ENCODE results near the gene RPUSD3.

DNA sequence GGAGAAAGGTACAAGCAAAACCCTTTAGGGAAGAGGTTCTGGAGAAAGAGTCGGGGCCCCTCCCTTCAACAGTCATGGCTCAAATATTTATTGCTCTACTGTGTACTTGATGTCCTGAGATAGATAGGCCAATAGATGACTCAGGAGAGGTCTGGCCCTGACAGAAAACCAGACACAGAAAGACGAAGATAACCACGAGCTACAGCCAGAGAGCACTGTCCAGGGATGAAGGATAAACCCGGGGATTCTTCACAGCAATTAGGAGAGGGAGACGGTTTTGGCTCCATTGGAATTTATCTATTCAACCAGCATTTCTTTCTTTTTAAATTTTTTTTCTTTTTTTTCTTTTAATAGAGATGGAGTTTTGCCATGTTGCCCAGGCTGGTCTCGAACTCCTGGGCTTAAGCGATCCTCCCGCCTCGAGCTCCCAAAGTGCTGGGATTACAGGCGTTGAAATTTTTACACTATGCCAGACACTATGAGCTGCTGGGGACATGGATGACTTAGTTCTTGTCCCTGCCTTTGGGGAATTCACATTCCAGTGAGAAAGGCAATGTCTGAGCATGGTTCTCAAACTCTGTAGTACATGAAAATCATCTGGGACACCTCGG, 40.9 kb upstream of the RPUSD3 start:
- TF ChIP-seq, protein P1, sequence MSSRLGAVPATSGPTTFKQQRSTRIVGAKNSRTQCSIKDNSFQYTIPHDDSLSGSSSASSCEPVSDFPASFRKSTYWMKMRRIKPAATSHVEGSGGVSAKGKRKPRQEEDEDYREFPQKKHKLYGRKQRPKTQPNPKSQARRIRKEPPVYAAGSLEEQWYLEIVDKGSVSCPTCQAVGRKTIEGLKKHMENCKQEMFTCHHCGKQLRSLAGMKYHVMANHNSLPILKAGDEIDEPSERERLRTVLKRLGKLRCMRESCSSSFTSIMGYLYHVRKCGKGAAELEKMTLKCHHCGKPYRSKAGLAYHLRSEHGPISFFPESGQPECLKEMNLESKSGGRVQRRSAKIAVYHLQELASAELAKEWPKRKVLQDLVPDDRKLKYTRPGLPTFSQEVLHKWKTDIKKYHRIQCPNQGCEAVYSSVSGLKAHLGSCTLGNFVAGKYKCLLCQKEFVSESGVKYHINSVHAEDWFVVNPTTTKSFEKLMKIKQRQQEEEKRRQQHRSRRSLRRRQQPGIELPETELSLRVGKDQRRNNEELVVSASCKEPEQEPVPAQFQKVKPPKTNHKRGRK (tag; IDR thresholded peaks at IDR 0.05): no peak
- TF ChIP-seq, protein P2, sequence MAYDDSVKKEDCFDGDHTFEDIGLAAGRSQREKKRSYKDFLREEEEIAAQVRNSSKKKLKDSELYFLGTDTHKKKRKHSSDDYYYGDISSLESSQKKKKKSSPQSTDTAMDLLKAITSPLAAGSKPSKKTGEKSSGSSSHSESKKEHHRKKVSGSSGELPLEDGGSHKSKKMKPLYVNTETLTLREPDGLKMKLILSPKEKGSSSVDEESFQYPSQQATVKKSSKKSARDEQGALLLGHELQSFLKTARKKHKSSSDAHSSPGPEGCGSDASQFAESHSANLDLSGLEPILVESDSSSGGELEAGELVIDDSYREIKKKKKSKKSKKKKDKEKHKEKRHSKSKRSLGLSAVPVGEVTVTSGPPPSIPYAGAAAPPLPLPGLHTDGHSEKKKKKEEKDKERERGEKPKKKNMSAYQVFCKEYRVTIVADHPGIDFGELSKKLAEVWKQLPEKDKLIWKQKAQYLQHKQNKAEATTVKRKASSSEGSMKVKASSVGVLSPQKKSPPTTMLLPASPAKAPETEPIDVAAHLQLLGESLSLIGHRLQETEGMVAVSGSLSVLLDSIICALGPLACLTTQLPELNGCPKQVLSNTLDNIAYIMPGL (CRISPR knock-in tag; IDR thresholded peaks at IDR 0.05): no peak
- TF ChIP-seq, protein P3, sequence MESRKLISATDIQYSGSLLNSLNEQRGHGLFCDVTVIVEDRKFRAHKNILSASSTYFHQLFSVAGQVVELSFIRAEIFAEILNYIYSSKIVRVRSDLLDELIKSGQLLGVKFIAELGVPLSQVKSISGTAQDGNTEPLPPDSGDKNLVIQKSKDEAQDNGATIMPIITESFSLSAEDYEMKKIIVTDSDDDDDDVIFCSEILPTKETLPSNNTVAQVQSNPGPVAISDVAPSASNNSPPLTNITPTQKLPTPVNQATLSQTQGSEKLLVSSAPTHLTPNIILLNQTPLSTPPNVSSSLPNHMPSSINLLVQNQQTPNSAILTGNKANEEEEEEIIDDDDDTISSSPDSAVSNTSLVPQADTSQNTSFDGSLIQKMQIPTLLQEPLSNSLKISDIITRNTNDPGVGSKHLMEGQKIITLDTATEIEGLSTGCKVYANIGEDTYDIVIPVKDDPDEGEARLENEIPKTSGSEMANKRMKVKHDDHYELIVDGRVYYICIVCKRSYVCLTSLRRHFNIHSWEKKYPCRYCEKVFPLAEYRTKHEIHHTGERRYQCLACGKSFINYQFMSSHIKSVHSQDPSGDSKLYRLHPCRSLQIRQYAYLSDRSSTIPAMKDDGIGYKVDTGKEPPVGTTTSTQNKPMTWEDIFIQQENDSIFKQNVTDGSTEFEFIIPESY (CRISPR knock-in tag; IDR thresholded peaks at IDR 0.05): no peak

Measured in K562 (cell line).